GM23248 (cell line): ENCODE data around the gene OMP.

ENCODE experiments used
- EZH2 ChIP-seq: fragments of 200-600 bp; sonication (generic); IDR thresholded peaks from 2 replicates; pipeline ENCODE4 v1.6.1; 2018; ENCODE audit warnings: antibody characterized with exemption, mild to moderate bottlenecking; ENCODE audit not compliant: insufficient read depth, poor library complexity, severe bottlenecking
- EZH2phosphoT487 ChIP-seq: fragments of 200-600 bp; sonication (generic); IDR thresholded peaks from 2 replicates; pipeline ENCODE4 v1.6.1; 2018; ENCODE audit warnings: antibody characterized with exemption, moderate library complexity, mild to moderate bottlenecking, low read depth; ENCODE audit not compliant: insufficient read depth

DNA sequence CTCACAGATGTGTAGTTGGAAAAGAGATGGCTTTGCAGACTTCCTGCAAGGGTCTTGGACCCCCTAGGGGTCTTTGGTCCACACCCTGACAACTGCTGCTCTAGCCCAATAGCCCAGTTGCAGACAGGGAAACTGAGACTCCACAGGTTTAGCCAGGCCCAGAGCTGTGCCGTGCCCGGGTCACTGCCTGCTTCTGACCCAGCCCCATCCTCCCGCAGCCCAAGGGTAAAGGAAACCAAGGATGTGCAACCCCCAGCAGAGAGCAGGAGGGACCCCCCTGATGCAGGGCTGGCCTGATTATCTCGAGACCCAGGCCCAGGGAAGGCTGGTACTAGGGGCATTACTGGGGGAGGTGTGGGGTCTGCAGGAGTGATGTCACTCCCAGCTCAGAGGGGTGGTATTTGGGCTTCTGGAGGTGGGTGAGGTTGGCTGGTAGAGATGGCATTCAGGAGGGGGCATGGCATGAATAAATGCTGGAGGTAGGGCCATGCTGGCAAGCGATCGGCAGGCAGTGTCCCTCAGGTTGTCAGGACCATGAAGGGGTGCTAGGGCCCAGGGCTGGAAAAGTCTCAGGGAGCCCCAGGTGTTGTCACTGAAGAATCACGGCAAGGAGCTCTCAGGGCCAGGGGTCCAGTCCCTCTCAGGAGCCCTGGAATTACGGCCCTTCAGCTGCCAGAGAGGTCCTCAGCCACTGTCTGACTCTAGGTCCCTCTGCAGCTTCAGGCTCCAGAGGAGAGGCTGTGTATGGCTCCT, 46.5 kb downstream of the OMP start:
- no peak for TF ChIP-seq EZH2phosphoT487
- no peak for TF ChIP-seq EZH2
